ENCODE data around the gene HOXB8.

HOXB8 gene

GRCh38 chr17:48637323-48638260 is 22.5 kb upstream of the HOXB8 start:
- no peak for DNase-seq (ENCODE audit: low read depth in 1 of 2, low spot score in 1 of 2)

DNA sequence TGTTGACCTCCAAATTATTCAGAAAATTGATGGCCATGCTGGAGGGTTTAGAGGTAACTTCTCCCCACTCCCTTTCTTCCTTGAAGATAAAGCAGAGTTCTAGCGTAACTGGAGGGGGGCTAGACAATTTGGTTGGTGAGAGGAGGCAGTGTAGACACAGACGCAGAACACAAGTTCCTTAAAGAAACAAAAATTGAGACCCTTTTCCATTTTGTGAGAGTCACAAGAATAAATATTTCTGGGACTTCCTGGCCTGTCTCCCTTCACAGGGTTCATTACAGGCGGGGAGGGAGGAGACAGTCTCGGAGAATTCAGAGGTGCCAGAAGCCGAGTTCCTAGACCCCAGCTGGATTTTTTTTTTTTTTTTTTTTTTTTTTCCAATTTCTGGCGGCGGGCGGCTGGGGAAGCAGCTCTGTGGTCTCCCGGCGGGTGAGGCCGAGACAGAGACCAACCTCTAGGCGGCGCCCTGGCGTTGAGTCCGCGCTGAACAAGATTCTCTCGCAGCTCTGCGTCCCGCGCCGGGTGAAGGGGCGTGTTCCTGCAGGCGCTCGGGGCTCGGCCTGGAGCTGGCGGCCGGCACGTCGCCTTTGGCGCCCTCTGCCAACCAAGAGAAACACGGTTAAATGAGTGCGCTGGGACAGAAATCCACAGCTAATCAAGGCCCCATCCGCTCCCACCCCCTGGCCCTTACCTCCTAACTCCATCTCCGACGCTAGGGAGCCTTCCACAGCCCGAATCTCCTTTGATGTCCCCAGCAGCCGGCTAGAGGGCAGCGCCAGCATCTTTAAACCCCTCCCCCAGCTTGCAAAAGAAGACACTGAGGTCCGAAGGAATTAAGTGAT is 21.3 kb upstream of the HOXB8 start:
- peak; percentile 47 to 54 for DNase-seq (ENCODE audit: low read depth in 1 of 2, low spot score in 1 of 2)

- DNase-seq (ENCODE audit: low read depth in 1 of 2, low spot score in 1 of 2) = no peak
Measured at GRCh38 chr17:48634493-48635208, 19.6 kb upstream of the HOXB8 start.

- DNase-seq (ENCODE audit: low read depth in 1 of 2, low spot score in 1 of 2) = no peak
Measured at GRCh38 chr17:48633266-48633677, 18.2 kb upstream of the HOXB8 start.

GRCh38 chr17:48632579-48633265 is 17.6 kb upstream of the HOXB8 start:
- no peak for DNase-seq (ENCODE audit: low read depth in 1 of 2, low spot score in 1 of 2)

DNA sequence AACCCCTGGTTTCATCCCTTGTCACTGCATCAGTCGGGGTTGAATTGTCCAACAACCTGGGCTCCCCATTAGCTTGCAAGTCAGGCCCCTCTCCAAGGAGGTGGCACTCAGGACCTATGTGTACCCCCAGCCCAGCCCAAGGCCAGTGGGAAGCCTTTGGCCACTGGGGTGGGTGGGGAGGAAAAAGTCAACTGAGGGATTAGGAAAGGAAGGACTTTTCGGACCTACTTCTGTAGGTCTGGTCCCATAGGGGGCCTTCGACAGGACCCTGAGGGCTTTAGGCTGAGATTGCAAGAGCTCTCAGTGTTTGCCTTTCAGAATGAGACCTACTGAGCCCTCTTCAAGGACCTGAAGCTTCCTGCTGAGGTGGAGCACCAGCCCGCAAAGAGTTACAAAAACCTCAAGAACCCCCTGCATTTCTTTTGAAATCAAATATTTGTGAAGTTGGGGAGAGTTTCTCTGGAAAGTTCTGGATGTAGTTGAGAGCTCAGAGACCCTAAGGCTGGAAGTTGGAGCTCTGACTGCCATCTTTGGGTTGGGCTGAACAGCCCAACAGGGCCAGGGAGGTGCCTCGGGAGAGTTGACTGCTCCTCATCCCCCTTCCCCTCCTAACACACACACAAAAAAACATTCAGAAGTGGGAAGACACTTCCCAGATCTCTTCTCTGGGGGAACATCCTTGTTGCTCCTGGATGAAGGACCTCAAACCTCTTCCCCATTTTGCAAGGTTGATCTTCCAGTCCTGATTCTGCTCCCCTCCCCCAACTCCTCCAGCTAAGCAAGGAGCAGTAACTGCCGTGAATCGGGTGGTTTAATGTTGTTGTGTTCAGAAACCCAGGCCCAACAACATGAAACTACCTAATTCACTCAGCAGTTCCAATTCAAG is 16.8 kb upstream of the HOXB8 start:
- DNase-seq (ENCODE audit: low read depth in 1 of 2, low spot score in 1 of 2) = no peak

DNA sequence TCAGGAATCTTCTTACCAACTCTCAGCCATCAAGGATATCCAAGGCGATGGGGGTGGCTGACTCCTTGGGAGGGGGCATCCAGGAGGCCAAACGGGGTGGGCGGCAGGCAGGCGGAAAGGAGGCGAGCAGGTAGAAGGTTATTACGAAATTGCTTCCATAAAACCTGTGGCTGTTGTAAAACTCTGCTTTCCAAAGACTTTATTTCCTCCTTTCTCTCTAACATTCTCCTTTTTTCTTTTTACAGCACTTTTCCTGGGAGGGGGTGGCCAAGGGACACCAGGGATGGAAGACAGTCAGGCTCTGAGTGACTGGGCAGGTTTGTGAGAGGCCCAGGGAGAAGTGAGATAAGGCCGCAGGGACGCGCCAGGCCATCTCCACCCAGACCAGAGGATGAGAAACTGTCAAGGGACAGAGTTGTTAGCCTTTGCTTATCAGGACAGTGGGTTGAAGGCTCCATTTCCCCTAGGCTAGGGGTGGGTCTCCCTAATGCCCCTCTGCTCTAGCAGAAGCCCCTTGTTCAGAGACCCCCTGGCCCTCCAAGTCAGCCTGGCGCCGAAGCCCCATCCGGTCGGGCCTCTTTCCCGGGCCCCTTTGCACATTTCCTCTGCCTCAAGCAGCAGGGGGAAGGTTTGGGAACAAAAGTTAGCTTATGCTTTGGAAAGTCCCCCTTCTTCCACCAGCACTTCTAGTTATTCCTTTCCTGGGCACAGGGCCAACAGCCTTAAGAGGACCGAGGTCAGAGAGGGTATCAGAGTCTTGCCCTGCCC is 16.0 kb upstream of the HOXB8 start:
- DNase-seq (ENCODE audit: low read depth in 1 of 2, low spot score in 1 of 2) = no peak

- no peak for DNase-seq (ENCODE audit: low read depth in 1 of 2, low spot score in 1 of 2)
Measured at GRCh38 chr17:48630009-48630924, 15.2 kb upstream of the HOXB8 start.

DNA sequence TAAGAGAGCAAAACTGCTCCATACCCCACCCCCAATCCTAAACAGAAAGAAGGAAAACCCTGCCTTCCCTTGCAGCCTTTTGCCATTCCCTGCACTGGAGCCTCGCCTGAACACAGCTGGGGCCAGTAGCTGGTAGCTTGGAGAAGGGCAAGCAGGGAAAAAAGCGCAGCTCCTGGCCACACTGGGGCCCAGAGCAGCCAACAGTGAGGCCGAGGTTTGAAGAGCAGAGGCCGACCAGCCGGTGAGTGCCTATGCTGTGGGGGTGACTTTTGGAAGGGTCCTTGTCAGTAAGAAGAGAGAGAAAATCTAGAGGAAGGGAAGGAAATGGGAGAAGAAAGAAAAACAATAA is 14.3 kb upstream of the HOXB8 start:
- DNase-seq (ENCODE audit: low read depth in 1 of 2, low spot score in 1 of 2) = no peak

- DNase-seq (ENCODE audit: low read depth in 1 of 2, low spot score in 1 of 2) = no peak
Measured at GRCh38 chr17:48628649-48629410, 13.7 kb upstream of the HOXB8 start.

- no peak for DNase-seq (ENCODE audit: low read depth in 1 of 2, low spot score in 1 of 2)
Measured at GRCh38 chr17:48627623-48628521, 12.8 kb upstream of the HOXB8 start.

DNA sequence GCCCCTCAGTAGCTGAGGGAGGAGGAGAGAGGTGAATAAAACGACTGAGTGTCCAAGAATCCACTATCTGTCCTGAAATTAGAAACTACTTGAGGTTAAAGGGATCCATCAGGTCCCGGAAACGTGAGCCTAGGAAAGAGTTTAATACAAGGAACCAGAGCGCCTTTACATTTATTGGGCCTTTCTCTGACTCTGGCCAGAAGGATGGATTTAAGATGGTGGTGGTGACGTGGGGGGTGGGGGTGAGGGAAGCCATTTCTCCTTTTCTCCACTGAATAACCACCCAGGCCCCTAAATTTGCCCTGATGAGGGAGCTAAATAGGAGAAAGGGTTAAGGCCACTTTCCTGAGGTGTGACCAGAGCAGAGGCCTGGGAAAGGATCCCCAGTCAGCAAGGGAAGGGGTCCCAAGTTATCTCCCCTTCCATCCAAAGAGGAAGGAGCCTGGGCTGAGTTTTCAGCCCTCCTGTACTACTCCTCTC is 12.1 kb upstream of the HOXB8 start:
- no peak for DNase-seq (ENCODE audit: low read depth in 1 of 2, low spot score in 1 of 2)

DNA sequence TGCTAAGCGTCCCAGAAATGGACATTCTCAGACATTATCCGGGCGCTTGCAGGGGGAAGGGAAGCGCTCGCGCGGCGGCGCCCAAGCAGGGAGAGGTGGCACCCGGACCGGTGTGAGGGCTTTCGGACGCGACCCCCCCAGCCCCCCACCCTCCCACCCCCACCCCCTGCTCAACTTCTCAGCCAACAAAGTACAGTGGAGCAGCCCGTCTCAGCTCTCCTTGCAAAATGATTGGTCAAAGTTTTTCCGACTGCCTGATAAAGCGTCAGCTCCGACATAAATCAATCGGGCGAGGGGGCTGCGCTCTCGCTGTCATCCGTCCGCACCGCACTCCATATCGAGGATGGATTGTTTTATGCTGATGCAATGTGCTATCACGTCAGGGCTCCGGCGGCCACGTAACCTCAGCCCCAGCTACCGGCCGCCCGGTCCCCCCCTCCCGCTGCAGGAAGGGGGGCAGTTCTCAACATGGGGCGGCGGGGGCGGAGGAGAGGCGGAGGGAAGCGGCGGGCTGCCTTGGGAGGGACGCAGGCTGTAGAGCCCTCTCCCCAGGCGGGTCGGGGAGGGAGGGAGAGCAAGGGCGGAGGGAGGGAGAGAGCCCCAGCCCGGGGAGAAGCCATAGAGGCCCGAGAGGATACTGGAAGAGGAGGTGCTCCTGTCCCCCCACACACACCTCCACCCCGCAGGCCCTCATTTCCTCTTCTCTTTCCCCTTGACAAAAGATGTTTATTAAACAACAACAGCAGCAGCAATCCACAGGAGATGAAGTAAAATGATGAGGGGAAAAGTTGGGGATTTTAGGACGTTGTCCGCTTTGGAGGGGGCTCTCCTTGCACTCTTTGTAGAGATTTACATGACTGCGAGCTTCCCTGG is 11.4 kb upstream of the HOXB8 start, which contains the start of gene HOXB9:
Gene HOXB9 (minus strand): TSS at position 114 of the 873 bp plus-strand sequence. CDS start 89 bp downstream, at position 25.
- DNase-seq (ENCODE audit: low read depth in 1 of 2, low spot score in 1 of 2) = no peak

- DNase-seq (ENCODE audit: low read depth in 1 of 2, low spot score in 1 of 2) = no peak
Measured at GRCh38 chr17:48625495-48626244, 10.6 kb upstream of the HOXB8 start.
